ENCODE measurements around the gene TMEM179B. TPM values are rescaled to one million over a fixed set of nuclear protein-coding genes. Genes with fewer than 3 reads are reported as not detected.

Gene TMEM179B
- total RNA-seq, 2 experiments from 2014 or later, result 34.7 to 37.4 TPM

- Mint-ChIP-seq H3K4me1 (ENCODE audit: low read depth) (peaks cover 40% of the 10 kb centered on the region), H3K27ac (peak within 1 kb of the TSS; percentile 95), H3K27me3 (no peaks in the 10 kb centered on the region), H3K4me3 (peak within 1 kb of the TSS; percentile 92), H3K36me3 (ENCODE audit: low read depth) (peaks cover 71% of the 10 kb centered on the region), H3K9me3 (no peaks in the 10 kb centered on the region)
- no peak for TF ChIP-seq CTCF (IDR thresholded peaks at IDR 0.05)
- DNase-seq (peak; percentile 99 to 100 (median 99)), ATAC-seq (ENCODE audit: poor library complexity) (peak; percentile 95)
- Histone ChIP-seq H3K4me1 (ENCODE audit: insufficient read depth, low read length) (peaks cover 44% of the 10 kb centered on the region), H3K9me3 (ENCODE audit: control insufficient read depth in 1 of 2, insufficient read depth in 1 of 2, low read length in 2 of 2) (no peaks in the 10 kb centered on the region), H3K27ac (ENCODE audit: low read depth in 1 of 2, low read length in 2 of 2) (peak within 1 kb of the TSS; percentile 95 to 97), H3K27me3 (ENCODE audit: control insufficient read depth in 1 of 2, insufficient read depth in 2 of 2, low read length in 2 of 2) (no peaks in the 10 kb centered on the region), H3K36me3 (ENCODE audit: insufficient read depth, low read length) (peaks cover 52% of the 10 kb centered on the region), H3K4me3 (ENCODE audit: low read length) (peak within 1 kb of the TSS; percentile 86)
- POLR2A ChIA-PET, result interaction anchor here (0.6 to 3.5 kb wide), 25 partner anchors 9 to 1394 kb away, joined by 3 to 143 read pairs (median 6); partner anchors contain the start of genes C11orf98, CSKMT, HNRNPUL2 and INTS5
- CTCF ChIA-PET, result interaction anchor here (0.5 to 4.6 kb wide), 6 partner anchors 10 to 194 kb away, joined by 3 to 41 read pairs (median 4); partner anchors contain the start of genes SLC3A2 and TMEM179B
- intact Hi-C loops (cut with DNase I, micrococcal nuclease), result loop anchor here (1.0 to 2.0 kb wide), 5 partner anchors 8 to 49 kb away; partner anchors contain the start of genes NXF1 (in 1 of the 2), SLC3A2 (in 1 of the 2), TMEM179B (in 1 of the 2) and WDR74 (in 1 of the 2)
Measured at GRCh38 chr11:62831520-62832335, 44.5 kb downstream of the TMEM179B start, which contains the start of gene STX5. TSS of gene STX5 (minus strand) at chr11:62832051. CDS start at chr11:62831243, 808 bp downstream.

- peaks cover 39% of the 10 kb centered on the region for H3K4me1 Mint-ChIP-seq (ENCODE audit: low read depth)
- Histone ChIP-seq H3K4me1 (ENCODE audit: insufficient read depth, low read length) (peaks cover 46% of the 10 kb centered on the region), H3K36me3 (ENCODE audit: insufficient read depth, low read length) (peaks cover 43% of the 10 kb centered on the region), H3K9me3 (ENCODE audit: control insufficient read depth in 1 of 2, insufficient read depth in 1 of 2, low read length in 2 of 2) (no peaks in the 10 kb centered on the region), H3K27me3 (ENCODE audit: control insufficient read depth in 1 of 2, insufficient read depth in 2 of 2, low read length in 2 of 2) (no peaks in the 10 kb centered on the region), H3K4me3 (ENCODE audit: low read length) (peak within 1 kb of the TSS; percentile 86), H3K27ac (ENCODE audit: low read depth in 1 of 2, low read length in 2 of 2) (peak within 1 kb of the TSS; percentile 95 to 97)
- ChIA-PET CTCF (interaction anchor here (0.6 to 4.6 kb wide), 6 partner anchors 9 to 188 kb away, joined by 3 to 41 read pairs (median 4); partner anchors contain the start of genes SLC3A2 and TMEM179B), POLR2A (interaction anchor here (0.6 to 3.5 kb wide), 23 partner anchors 8 to 1394 kb away, joined by 3 to 143 read pairs (median 6); partner anchors contain the start of genes C11orf98, CSKMT, HNRNPUL2 and LBHD1)
- H3K27me3 Mint-ChIP-seq, result no peaks in the 10 kb centered on the region
- no peak for TF ChIP-seq CTCF (IDR thresholded peaks at IDR 0.05)
- H3K9me3 Mint-ChIP-seq, result no peaks in the 10 kb centered on the region
- no peak for ATAC-seq (ENCODE audit: poor library complexity)
- H3K36me3 Mint-ChIP-seq (ENCODE audit: low read depth), result peaks cover 66% of the 10 kb centered on the region
- peak within 1 kb of the TSS; percentile 92 for H3K4me3 Mint-ChIP-seq
- intact Hi-C loops (cut with DNase I, micrococcal nuclease), result loop anchor here (2.0 kb wide), 2 partner anchors 28 to 48 kb away; partner anchors contain the start of genes NXF1 (in 1 of the 2) and SLC3A2 (in 1 of the 2)
- peak in 2 of 14 experiments; percentile 12 to 26 for DNase-seq
- peak within 1 kb of the TSS; percentile 95 for H3K27ac Mint-ChIP-seq
Measured at GRCh38 chr11:62832336-62833234, 45.4 kb downstream of the TMEM179B start, which contains the start of gene TEX54. TSS of gene TEX54 (minus strand) at chr11:62832841.

DNA sequence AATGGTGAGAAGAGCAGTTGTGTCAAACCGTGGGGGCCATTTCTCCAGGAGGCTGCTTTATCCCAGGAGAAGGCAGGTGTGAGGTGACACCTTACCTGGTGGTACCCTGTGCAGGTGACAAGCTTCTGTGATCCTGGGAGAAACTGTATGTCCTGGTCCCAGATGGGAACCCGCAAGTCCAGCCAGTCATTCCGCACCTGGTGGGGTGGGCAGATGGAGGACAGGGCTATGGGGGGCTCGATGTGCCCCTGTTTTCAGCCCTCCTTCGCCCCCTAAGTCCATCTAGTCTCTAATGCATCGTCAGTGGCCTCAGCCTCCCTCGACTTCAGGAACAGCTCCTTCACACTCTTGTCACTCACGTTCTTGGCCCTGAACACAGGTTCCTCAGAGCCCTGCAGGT, 48.1 kb downstream of the TMEM179B start:
- no peak overlapping the region for H3K4me3 ChIP-seq (ENCODE audit: low read length)
- H3K27me3 Mint-ChIP-seq, result no peaks in the 10 kb centered on the region
- ChIA-PET CTCF (interaction anchor here (4.6 kb wide), 1 partner anchor 49 kb away, joined by 41 read pairs; the partner anchor contains the start of gene TMEM179B), POLR2A (no interaction called here)
- ATAC-seq (ENCODE audit: poor library complexity) (no peak), DNase-seq (no peak)
- no peak for TF ChIP-seq CTCF (IDR thresholded peaks at IDR 0.05)
- H3K4me1 ChIP-seq (ENCODE audit: insufficient read depth, low read length), result peaks cover 45% of the 10 kb centered on the region
- intact Hi-C loops (cut with DNase I, micrococcal nuclease), result no loop called here
- H3K4me3 Mint-ChIP-seq, result peak overlapping the region; percentile 39
- no peaks in the 10 kb centered on the region for H3K9me3 ChIP-seq (ENCODE audit: control insufficient read depth in 1 of 2, insufficient read depth in 1 of 2, low read length in 2 of 2)
- peaks cover 37% of the 10 kb centered on the region for H3K36me3 ChIP-seq (ENCODE audit: insufficient read depth, low read length)
- H3K9me3 Mint-ChIP-seq, result no peaks in the 10 kb centered on the region
- H3K27ac Mint-ChIP-seq, result no peak overlapping the region
- H3K27ac ChIP-seq (ENCODE audit: low read depth in 1 of 2, low read length in 2 of 2), result no peak overlapping the region
- no peaks in the 10 kb centered on the region for H3K27me3 ChIP-seq (ENCODE audit: control insufficient read depth in 1 of 2, insufficient read depth in 2 of 2, low read length in 2 of 2)
- peaks cover 77% of the 10 kb centered on the region for H3K36me3 Mint-ChIP-seq (ENCODE audit: low read depth)
- H3K4me1 Mint-ChIP-seq (ENCODE audit: low read depth), result peaks cover 51% of the 10 kb centered on the region

Data from CD4-positive, alpha-beta T cell (primary cell).